Activated T-helper 1 cell treated with anti-CD3 and anti-CD28 coated beads, Interleukin-2, amount 50 U/mL, for 16 hours (primary cell): ENCODE data around the gene DNAJC16.
A peak's percentile ranks its signal among the peaks of the same experiment; 100 is the strongest.
"Not testable (repeated sequence)": the region's sequence is repeated elsewhere in the genome, so short reads cannot be mapped to it uniquely, and the experiment has no call there.

Source experiments
- DNase-seq, 2 donors: peaks; one replicate each; pipeline ENCODE4 v3.0.0-alpha.2; 2020; ENCODE audit warnings: low read depth in 1 of 2, low spot score in 1 of 2

The DNAJC16 gene

DNA sequence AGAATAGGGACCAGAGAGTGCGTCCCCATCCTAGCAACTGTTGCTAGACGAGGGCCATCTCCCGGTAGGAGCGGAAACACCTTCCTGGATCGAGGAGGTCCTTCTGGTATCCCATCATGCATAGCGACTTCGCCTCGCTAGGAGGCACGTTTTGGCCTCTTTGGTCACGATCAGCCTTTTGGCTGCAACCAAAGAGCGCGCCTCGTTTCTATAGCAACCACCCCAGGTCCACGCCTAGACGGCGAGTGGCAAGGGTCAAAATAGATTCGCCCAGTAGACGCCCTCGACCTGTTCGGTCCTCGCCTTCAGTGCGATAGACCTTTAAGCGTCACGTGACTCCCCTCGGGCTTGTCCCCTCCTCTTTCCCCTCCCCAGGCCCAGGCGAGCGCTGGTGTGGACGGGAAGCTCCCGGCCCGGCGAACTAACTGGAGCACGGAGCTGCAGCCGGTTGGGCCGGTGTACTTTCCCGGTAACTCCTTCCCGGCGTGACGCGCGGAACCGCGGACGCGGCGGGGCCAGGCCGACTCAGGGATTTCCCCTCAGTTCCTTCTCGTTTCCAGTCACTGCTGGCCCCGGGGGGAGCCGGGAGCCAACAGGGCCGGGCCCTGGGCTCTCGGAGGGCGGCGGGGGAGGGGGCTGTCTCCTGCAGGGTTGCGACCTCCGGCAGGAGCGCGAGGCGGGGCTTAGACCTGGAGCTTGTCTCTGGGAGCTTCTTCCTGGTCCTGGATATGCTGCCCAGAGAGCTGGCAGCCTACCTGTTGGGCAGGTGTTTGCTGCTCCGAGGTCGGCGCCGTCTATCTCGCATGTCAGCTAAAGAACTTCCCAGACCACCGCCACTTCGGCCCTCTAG is at the start of gene DNAJC16:
Gene DNAJC16, plus strand, starts transcription at position 359 of the 850 bp plus-strand sequence. CDS start 2,258 bp downstream, outside the sequence.
- peak; percentile 90 to 93 for DNase-seq

DNA sequence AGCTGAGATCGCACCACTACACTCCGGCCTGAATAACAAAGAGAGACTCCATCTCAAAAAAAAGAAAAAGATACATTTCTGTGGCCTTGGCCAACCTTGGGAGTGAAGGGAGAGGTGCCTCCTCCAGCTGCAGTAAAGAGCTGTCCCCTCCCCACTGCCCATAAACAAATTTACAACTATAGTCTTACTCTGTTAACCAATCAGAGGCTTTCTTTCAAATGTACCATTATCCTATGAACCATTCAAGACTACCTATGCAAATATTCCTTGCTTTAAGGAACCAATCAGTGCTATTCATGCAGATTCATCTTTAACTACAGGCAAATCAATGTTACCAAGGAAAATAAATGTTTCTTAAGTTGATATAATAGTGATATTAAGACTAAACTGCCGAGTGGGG is 49.7 kb upstream of the DNAJC16 start:
- no peak for DNase-seq

GRCh38 chr1:15477646-15478212 is 48.9 kb upstream of the DNAJC16 start:
- no peak for DNase-seq

DNA sequence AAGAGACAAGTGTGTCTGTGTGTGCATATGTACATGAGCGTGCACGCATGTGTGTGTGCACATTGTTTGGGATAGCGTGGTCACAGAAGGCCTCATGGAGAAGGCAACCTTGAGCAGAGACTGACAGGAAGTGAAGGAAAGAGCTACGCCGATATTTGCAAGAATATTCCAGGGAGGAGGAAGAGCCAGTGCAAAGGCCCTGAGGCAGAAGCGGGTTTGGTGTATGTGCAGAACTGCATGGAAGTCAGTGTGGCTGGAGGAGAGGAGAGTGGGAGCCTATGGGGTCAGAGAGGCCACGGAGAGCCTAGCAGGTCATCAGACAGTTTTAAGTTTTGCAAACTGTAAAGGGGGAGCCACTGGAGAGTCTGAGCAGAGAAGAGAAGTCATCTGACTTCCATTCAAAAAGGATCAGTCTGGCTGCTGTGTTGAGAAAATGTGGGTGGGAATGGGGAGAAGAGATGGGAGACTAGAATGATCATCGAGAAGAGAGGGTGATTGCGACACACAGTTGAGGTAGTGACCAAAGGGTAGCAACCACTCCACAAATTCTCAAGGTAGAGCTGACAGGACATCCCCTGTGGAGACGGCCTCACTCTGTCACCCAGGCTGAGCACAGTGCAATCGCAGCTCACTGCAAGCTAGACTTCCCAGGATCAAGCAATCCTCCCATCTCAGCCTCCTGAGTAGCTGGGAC is 46.8 kb upstream of the DNAJC16 start:
- no peak for DNase-seq

- not testable (repeated sequence) for DNase-seq
Measured at GRCh38 chr1:15482455-15482854, 44.2 kb upstream of the DNAJC16 start.

DNA sequence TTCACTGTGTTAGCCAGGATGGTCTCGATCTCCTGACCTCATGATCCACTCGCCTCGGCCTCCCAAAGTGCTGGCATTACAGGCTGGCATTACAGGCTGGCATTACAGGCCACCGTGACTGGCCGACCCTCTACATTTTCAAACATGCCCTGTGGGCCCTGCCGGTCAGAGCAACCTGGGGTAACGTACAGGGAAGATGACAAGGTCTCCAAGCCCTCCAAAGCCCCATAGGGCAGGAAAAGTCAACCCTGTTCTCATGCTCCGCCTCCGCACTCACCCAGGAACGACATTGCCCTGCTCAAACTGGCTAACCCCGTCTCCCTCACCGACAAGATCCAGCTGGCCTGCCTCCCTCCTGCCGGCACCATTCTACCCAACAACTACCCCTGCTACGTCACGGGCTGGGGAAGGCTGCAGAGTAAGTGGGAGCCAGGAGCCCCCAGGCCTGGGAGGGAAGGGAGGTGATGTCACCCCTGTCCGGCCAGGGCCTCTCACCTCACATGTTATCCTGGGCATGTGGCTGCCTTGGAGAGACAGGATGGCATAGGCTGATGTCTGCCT is 43.6 kb upstream of the DNAJC16 start:
- not testable (repeated sequence) for DNase-seq

- DNase-seq: no peak
Measured at GRCh38 chr1:15483971-15484370, 42.7 kb upstream of the DNAJC16 start.

DNA sequence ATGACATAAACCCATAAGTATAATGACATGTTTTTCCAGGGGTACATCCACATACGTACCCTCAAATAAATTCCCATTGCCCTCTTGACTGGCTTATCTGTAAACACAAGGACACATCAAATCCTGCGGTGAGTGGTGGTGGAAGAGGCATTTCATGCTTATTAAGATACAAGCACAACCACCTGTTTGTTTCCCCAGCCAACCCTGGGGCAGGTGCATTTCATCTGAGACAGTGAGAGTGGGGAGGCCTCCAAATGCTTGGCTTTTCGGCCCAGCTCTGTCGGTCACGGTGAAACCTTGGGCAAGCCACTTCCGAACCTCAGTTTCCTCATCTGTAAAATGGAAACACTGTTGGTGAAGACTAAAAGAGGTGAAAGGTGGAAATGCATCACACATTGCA is 42.2 kb upstream of the DNAJC16 start:
- DNase-seq: not testable (repeated sequence)

- no peak for DNase-seq
Measured at GRCh38 chr1:15485636-15486035, 41.0 kb upstream of the DNAJC16 start.

DNA sequence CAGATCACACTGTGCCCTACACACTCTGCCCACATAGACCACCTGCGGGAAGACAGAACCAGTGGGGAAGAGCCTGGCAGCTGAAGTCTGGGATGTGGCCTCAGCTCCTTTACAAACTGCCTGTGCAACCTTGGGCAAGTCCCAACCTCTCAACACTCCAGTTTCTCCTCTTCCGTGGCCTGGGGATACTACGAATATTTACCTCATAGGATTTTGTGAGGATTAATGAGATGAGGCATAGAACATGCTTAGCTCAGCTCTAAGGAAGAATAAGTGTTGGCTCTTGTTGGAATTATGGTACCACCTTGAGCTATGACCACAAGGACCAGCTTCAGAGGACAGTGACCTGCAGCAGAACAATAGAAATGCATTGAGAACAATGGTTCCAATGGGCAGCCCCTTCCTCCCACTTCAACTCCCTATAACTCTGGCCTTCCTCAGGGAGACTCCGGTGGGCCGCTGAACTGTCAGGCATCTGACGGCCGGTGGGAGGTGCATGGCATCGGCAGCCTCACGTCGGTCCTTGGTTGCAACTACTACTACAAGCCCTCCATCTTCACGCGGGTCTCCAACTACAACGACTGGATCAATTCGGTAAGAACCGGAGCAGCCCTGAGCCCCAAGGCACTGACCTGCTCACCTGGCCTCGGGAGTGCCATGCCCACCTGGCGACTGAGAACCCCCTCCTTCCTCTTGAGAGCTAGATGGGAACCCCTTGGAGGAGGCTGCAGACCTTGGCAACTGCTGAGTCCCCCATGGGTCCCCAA is 39.6 kb upstream of the DNAJC16 start:
- not testable (repeated sequence) for DNase-seq

- DNase-seq: no peak
Measured at GRCh38 chr1:15488371-15488770, 38.3 kb upstream of the DNAJC16 start.

DNA sequence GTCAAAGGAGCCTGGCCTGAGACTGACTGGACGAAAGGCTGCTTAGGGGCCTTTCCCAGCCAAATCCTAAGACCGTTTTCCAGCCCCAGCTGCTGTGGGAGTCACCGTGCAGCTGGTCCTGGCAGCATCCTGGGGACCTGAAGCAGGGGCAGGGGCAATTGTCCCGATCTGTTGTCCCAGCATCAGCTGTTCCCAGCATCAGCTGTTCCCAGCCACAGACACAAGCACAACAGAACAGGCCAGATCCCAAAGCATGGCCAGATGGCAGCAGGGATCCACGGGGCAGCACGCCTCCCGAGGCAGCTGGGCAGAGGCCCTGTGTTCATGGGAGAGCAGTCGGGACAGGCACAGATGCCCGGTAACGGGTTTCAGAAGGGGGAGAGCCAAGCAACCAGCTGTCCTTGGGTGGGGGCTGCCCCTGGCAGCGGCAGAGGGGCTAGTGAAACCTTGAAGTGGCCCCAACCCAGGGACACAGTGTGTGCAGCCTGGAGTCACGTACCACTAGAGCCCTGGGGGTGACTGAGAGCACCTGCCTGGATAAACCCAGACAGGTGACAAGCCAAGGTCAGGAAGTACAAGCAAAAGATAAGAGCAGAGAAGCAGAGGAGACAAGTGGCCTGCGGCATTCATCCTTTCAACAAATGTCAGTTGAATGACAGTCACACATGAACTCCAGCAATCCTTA is 37.5 kb upstream of the DNAJC16 start:
- no peak for DNase-seq

DNA sequence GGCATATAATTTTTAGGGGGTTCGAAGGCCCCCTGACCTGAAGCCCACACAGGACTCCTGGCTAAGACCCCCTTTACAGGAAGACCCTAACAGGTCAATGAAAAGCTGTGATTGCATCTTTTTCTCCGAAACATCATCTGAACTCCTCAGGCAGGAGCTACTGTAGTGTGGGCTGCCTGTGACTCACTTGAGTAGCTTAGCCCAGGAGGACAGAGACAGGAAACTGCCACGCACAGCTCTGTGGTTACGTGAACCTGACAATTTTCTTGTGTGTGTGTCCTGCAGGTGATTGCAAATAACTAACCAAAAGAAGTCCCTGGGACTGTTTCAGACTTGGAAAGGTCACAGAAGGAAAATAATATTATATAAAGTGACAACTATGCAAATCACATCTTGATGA is 35.6 kb upstream of the DNAJC16 start:
- not testable (repeated sequence) for DNase-seq

DNA sequence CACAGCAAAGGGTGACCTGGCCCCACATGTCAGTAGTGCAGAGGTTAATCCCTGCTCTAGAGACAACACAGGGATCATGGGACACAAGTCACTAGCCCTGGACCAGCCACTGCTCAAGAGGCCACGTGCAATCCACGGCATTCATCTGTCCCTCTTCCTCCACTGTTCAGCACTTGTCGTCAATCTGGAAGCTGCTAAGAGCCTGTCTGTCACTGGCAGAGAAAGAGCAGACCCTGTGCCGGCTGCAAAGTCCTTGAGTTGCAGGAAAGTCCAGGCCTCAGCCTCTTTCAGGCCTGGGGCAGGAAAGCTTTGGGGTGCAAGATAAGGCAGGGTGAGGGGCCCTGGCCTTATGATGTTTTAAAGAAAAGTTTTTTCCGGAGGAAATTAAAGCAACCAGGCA is 34.1 kb upstream of the DNAJC16 start:
- no peak for DNase-seq

- DNase-seq: no peak
Measured at GRCh38 chr1:15493869-15494390, 32.7 kb upstream of the DNAJC16 start.

- no peak for DNase-seq
Measured at GRCh38 chr1:15500184-15501178, 26.2 kb upstream of the DNAJC16 start.

GRCh38 chr1:15501208-15502032 is 25.2 kb upstream of the DNAJC16 start:
- DNase-seq: peak; percentile 9 to 18

DNA sequence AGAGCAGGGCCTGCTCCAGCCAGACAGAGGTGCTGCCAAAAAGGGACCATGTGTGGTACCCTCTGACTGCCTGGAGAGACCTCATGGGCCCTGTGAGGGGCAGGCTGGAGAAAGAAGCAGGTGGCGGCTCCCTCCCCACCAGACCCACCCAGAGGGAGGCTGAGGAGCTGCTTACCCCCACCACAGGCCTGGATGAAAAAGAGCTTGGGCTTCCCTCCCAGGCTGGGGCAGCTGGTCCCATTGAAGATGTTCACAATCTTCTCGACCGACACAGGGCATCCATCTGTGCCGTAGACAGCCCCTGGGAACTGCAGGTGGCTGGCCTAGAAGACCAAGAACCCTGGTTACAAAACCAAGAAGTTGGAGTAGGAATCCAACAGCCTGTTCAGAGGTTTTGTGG is 22.2 kb upstream of the DNAJC16 start:
- DNase-seq: no peak
